ENCODE data around the gene ERC1. TPM values are rescaled to one million over a fixed set of nuclear protein-coding genes. Genes with fewer than 3 reads are reported as not detected.

ERC1 gene
- polyA plus RNA-seq, 6 donors from 2014 or later = 6.9 to 26.2 (median 17.9) TPM

- Mint-ChIP-seq H3K27ac (peak overlapping the region in 1 of 6 donors; percentile 2), H3K27me3 (no peaks in the 10 kb centered on the region), H3K4me3 (no peak overlapping the region), H3K9me3 (no peaks in the 10 kb centered on the region), H3K4me1 (peaks cover 0 to 4% (median 3%) of the 10 kb centered on the region in 3 donors), H3K36me3 (peaks cover 0 to 4% of the 10 kb centered on the region in 2 donors)
- DNase-seq (no peak), ATAC-seq (ENCODE audit: low read depth in 2 of 2) (no peak)
These were observed 22.8 kb downstream of the ERC1 start for GRCh38 chr12:1013618-1014489.

GRCh38 chr12:1019283-1019682 is 28.3 kb downstream of the ERC1 start:
- peaks cover 5 to 17% (median 6%) of the 10 kb centered on the region in 3 donors for H3K4me1 Mint-ChIP-seq
- no peak overlapping the region for H3K27ac Mint-ChIP-seq
- H3K36me3 Mint-ChIP-seq = peaks cover 9 to 13% of the 10 kb centered on the region in 2 donors
- H3K4me3 Mint-ChIP-seq = no peak overlapping the region
- H3K27me3 Mint-ChIP-seq = no peaks in the 10 kb centered on the region
- no peak for ATAC-seq (ENCODE audit: low read depth in 2 of 2)
- H3K9me3 Mint-ChIP-seq = peaks cover 0 to 8% (median 4%) of the 10 kb centered on the region in 7 donors
- no peak for DNase-seq

GRCh38 chr12:1020389-1020788 is 29.4 kb downstream of the ERC1 start:
- no peaks in the 10 kb centered on the region for H3K27me3 Mint-ChIP-seq
- peak overlapping the region in 1 of 6 donors; percentile 70 for H3K27ac Mint-ChIP-seq
- peaks cover 0 to 8% (median 4%) of the 10 kb centered on the region in 7 donors for H3K9me3 Mint-ChIP-seq
- ATAC-seq (ENCODE audit: low read depth in 2 of 2) = no peak
- H3K4me3 Mint-ChIP-seq = no peak overlapping the region
- H3K4me1 Mint-ChIP-seq = peaks cover 5 to 17% (median 6%) of the 10 kb centered on the region in 3 donors
- DNase-seq = no peak
- peaks cover 9 to 13% of the 10 kb centered on the region in 2 donors for H3K36me3 Mint-ChIP-seq

- Mint-ChIP-seq H3K36me3 (peaks cover 5 to 15% of the 10 kb centered on the region in 2 donors), H3K27ac (peak overlapping the region in 1 of 6 donors; percentile 20)
- DNase-seq = no peak
These were observed 31.3 kb downstream of the ERC1 start for GRCh38 chr12:1022032-1022970.

GRCh38 chr12:1030779-1031178 is 39.8 kb downstream of the ERC1 start:
- Mint-ChIP-seq H3K4me3 (no peak overlapping the region), H3K4me1 (peaks cover 0 to 3% (median 0%) of the 10 kb centered on the region in 3 donors), H3K27me3 (no peaks in the 10 kb centered on the region), H3K9me3 (peaks cover 0 to 3% (median 0%) of the 10 kb centered on the region in 7 donors), H3K27ac (peak overlapping the region in 1 of 6 donors; percentile 78), H3K36me3 (peaks cover 18 to 26% of the 10 kb centered on the region in 2 donors)
- ATAC-seq (ENCODE audit: low read depth in 2 of 2) = no peak
- no peak for DNase-seq

More at GRCh38 chr12:1022032-1022970, 31.3 kb downstream of the ERC1 start:
- no peaks in the 10 kb centered on the region for H3K27me3 Mint-ChIP-seq
- no peak overlapping the region for H3K4me3 Mint-ChIP-seq
- no peak for ATAC-seq (ENCODE audit: low read depth in 2 of 2)
- peaks cover 4 to 20% (median 5%) of the 10 kb centered on the region in 3 donors for H3K4me1 Mint-ChIP-seq
- peaks cover 0 to 8% (median 4%) of the 10 kb centered on the region in 7 donors for H3K9me3 Mint-ChIP-seq

- Mint-ChIP-seq H3K36me3 (peaks cover 0 to 20% of the 10 kb centered on the region in 2 donors), H3K27me3 (no peaks in the 10 kb centered on the region), H3K4me3 (no peak overlapping the region), H3K4me1 (peaks cover 3 to 5% (median 4%) of the 10 kb centered on the region in 3 donors), H3K27ac (no peak overlapping the region), H3K9me3 (peaks cover 0 to 3% (median 0%) of the 10 kb centered on the region in 7 donors)
- no peak for DNase-seq
- ATAC-seq (ENCODE audit: low read depth in 2 of 2) = no peak
These were observed 43.2 kb downstream of the ERC1 start for GRCh38 chr12:1034243-1034642.

GRCh38 chr12:1034751-1035457 is 43.9 kb downstream of the ERC1 start:
- H3K9me3 Mint-ChIP-seq = peaks cover 0 to 3% (median 0%) of the 10 kb centered on the region in 7 donors
- H3K4me1 Mint-ChIP-seq = peaks cover 3 to 5% (median 4%) of the 10 kb centered on the region in 3 donors
- H3K27ac Mint-ChIP-seq = peak overlapping the region in 1 of 6 donors; percentile 76
- H3K36me3 Mint-ChIP-seq = peaks cover 0 to 20% of the 10 kb centered on the region in 2 donors
- H3K27me3 Mint-ChIP-seq = no peaks in the 10 kb centered on the region
- ATAC-seq (ENCODE audit: low read depth in 2 of 2) (no peak), DNase-seq (no peak)
- H3K4me3 Mint-ChIP-seq = no peak overlapping the region

- H3K4me1 Mint-ChIP-seq = peaks cover 5 to 8% (median 7%) of the 10 kb centered on the region in 3 donors
- ATAC-seq (ENCODE audit: low read depth in 2 of 2) = no peak
These were observed 50.5 kb downstream of the ERC1 start for GRCh38 chr12:1041478-1041877.

GRCh38 chr12:1044199-1044598 is 53.2 kb downstream of the ERC1 start:
- Mint-ChIP-seq H3K9me3 (no peaks in the 10 kb centered on the region), H3K36me3 (no peaks in the 10 kb centered on the region), H3K27me3 (no peaks in the 10 kb centered on the region), H3K27ac (no peak overlapping the region), H3K4me1 (peaks cover 10 to 14% (median 11%) of the 10 kb centered on the region in 3 donors), H3K4me3 (no peak overlapping the region)
- no peak for DNase-seq
- no peak for ATAC-seq (ENCODE audit: low read depth in 2 of 2)

More at GRCh38 chr12:1041478-1041877, 50.5 kb downstream of the ERC1 start:
- Mint-ChIP-seq H3K27me3 (no peaks in the 10 kb centered on the region), H3K36me3 (peaks cover 0 to 9% of the 10 kb centered on the region in 2 donors), H3K4me3 (no peak overlapping the region), H3K27ac (no peak overlapping the region), H3K9me3 (no peaks in the 10 kb centered on the region)
- no peak for DNase-seq

GRCh38 chr12:1044696-1045095 is 53.7 kb downstream of the ERC1 start:
- H3K36me3 Mint-ChIP-seq = no peaks in the 10 kb centered on the region
- no peak overlapping the region for H3K4me3 Mint-ChIP-seq
- ATAC-seq (ENCODE audit: low read depth in 2 of 2) (no peak), DNase-seq (no peak)
- H3K27ac Mint-ChIP-seq = no peak overlapping the region
- H3K27me3 Mint-ChIP-seq = no peaks in the 10 kb centered on the region
- H3K4me1 Mint-ChIP-seq = peaks cover 10 to 14% (median 11%) of the 10 kb centered on the region in 3 donors
- H3K9me3 Mint-ChIP-seq = no peaks in the 10 kb centered on the region

GRCh38 chr12:1046727-1047126 is 55.7 kb downstream of the ERC1 start:
- H3K4me3 Mint-ChIP-seq = no peak overlapping the region
- peaks cover 10 to 16% (median 15%) of the 10 kb centered on the region in 3 donors for H3K4me1 Mint-ChIP-seq
- no peaks in the 10 kb centered on the region for H3K36me3 Mint-ChIP-seq
- ATAC-seq (ENCODE audit: low read depth in 2 of 2) (no peak), DNase-seq (no peak)
- peak overlapping the region in 1 of 6 donors; percentile 67 for H3K27ac Mint-ChIP-seq
- no peaks in the 10 kb centered on the region for H3K9me3 Mint-ChIP-seq
- no peaks in the 10 kb centered on the region for H3K27me3 Mint-ChIP-seq

GRCh38 chr12:1047898-1048660 is 57.1 kb downstream of the ERC1 start:
- Mint-ChIP-seq H3K4me1 (peaks cover 10 to 16% (median 14%) of the 10 kb centered on the region in 3 donors), H3K27ac (peak overlapping the region in 3 of 6 donors; percentile 35 to 88 (median 41)), H3K9me3 (no peaks in the 10 kb centered on the region), H3K36me3 (no peaks in the 10 kb centered on the region), H3K27me3 (no peaks in the 10 kb centered on the region), H3K4me3 (no peak overlapping the region)
- ATAC-seq (ENCODE audit: low read depth in 2 of 2) (peak in 1 of 2 donors; percentile 54), DNase-seq (no peak)

Data from naive B cell (primary cell).